MCF 10A (cell line): ENCODE data around the gene SPOCK1. TPM values are rescaled to one million over a fixed set of nuclear protein-coding genes. Genes with fewer than 3 reads are reported as not detected.

ENCODE experiments used
- BruUV-seq: library from RNA; stranded (reverse); fragments of 400-500 nt; replicated peaks from 2 replicates; lab custom pipeline; 2021; lab: Mats Ljungman, UMichigan
- CTCF ChIA-PET: fragments of 300-600 bp; sonication (Branson Sonifier 250); formaldehyde crosslinking; extraction: SDS; loops from one replicate; lab custom pipeline; 2021; ENCODE audit warnings: antibody characterized with exemption, inconsistent platforms; lab: Yijun Ruan, JAX
- POLR2A ChIA-PET: fragments of 300-600, 350-650 bp; sonication (Branson Sonifier 250); formaldehyde crosslinking; extraction: SDS; loops from one replicate; lab custom pipeline; 2020; ENCODE audit warnings: antibody characterized with exemption, inconsistent platforms; lab: Yijun Ruan, JAX
- DNase-seq: peaks from one replicate; pipeline ENCODE4 v3.0.0-alpha.2; 2018; ENCODE audit not compliant: unreplicated experiment
- H3K27ac Mint-ChIP-seq: one replicate; pipeline ENCODE4 v1.8.0; 2022; ENCODE audit warnings: mild to moderate bottlenecking, low read depth, mixed read lengths; ENCODE audit not compliant: unreplicated experiment
- H3K27me3 Mint-ChIP-seq: one replicate; pipeline ENCODE4 v1.8.0; 2022; ENCODE audit warnings: mixed read lengths; ENCODE audit not compliant: insufficient read depth, unreplicated experiment
- H3K36me3 Mint-ChIP-seq: one replicate; pipeline ENCODE4 v1.8.0; 2022; ENCODE audit warnings: mild to moderate bottlenecking, moderate library complexity, mixed read lengths; ENCODE audit not compliant: insufficient read depth, unreplicated experiment
- H3K4me1 Mint-ChIP-seq: one replicate; pipeline ENCODE4 v1.8.0; 2022; ENCODE audit warnings: mixed read lengths; ENCODE audit not compliant: insufficient read depth, unreplicated experiment
- H3K4me3 Mint-ChIP-seq: one replicate; pipeline ENCODE4 v1.8.0; 2022; ENCODE audit warnings: mild to moderate bottlenecking, moderate library complexity, mixed read lengths; ENCODE audit not compliant: unreplicated experiment
- H3K9me3 Mint-ChIP-seq: one replicate; pipeline ENCODE4 v1.8.0; 2022; ENCODE audit warnings: mixed read lengths; ENCODE audit not compliant: unreplicated experiment
- CTCF ChIP-seq: fragments of 200-600 bp; IDR thresholded peaks from one replicate; pipeline ENCODE4 v1.8.0; 2022; ENCODE audit warnings: antibody characterized with exemption, mild to moderate bottlenecking; ENCODE audit not compliant: unreplicated experiment
- intact Hi-C: fragments of 100-400 bp; cut with micrococcal nuclease; formaldehyde crosslinking; loops from 2 replicates; pipeline ENCODE4 v1.14.1; 2022
- total RNA-seq: library from RNA; stranded (reverse); gene quantifications from 2 replicates; pipeline ENCODE4 v1.2.3, GENCODE V29; 2022

Gene SPOCK1
- total RNA-seq, 1 experiment from 2014 or later: 34.3 TPM

DNA sequence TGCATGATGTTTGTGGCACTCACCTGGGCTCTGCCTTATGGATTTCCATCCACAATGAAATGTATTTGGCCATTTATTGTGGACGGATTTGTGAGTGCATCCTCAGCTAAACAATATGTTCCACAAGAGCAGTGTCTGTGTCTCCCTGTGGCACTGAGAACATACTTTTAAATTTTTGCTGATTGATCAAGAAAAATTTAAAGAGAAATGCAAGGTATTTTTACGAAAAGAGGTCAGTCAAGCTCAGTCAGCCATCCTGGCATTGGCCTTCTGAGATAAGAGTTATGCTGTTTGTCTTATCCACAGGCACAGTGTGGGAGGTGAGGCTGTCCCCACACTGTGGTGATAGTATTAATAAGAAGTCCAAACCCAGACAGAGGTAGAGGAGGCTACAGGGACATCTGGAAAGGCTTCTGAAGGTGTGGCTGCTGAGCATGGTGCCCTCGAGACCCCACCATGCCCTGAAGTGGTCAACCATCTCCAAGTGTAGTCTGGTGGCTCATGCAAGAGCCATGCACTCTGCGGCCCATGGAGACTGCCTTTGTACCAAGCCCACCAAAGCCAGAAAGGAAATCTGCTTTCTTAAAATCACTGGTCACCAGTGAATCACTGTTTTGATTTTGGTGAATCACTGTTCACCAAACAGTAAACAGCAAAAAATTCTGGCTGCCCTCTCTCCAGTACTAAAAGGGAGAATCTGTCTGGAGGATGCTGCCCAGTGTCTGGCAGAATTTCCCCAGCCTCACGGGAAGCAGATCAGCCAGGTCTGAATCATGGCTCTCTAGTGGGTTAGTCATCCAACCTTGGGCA is 28.8 kb downstream of the SPOCK1 start:
- CTCF ChIA-PET: interaction anchor here (0.6 to 4.0 kb wide), 5 partner anchors 143 to 632 kb away, joined by 3 to 22 read pairs (median 3); no protein-coding TSS in a partner anchor
- TF ChIP-seq CTCF: no peak
- H3K4me1 Mint-ChIP-seq: peaks cover 26% of the 10 kb centered on the region

DNA sequence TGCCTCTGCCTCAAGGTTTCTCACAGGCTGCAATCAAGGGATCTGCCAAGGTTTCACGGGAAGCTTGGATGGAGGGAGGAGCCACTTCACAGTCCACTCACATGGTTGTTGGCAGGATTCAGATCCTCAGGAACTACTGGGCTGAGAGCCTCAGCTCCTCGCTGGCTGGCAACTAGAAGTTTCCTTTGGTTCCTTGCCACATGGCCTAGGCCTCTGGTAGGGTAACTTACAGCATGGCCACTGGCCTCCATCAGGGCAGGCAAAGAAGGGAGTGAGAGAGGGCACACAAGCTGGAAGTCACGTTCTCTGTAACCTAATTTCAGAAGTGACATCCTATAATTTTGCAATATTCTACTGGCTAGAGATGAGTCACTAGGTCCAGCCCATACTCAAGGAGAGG is 32.2 kb downstream of the SPOCK1 start:
- intact Hi-C loops: no loop called here
- CTCF ChIA-PET: interaction anchor here (1.4 to 2.0 kb wide), 3 partner anchors 25 to 147 kb away, joined by 7 to 10 read pairs (median 7); no protein-coding TSS in a partner anchor

More for the DNA sequence above, 28.8 kb downstream of the SPOCK1 start:
- no peaks in the 10 kb centered on the region for H3K27me3 Mint-ChIP-seq
- peak; percentile 97 for DNase-seq
- H3K4me3 Mint-ChIP-seq: no peak overlapping the region
- BruUV-seq: no TSS peak
- H3K27ac Mint-ChIP-seq: peak overlapping the region; percentile 69
- H3K9me3 Mint-ChIP-seq: no peaks in the 10 kb centered on the region
- H3K36me3 Mint-ChIP-seq: no peaks in the 10 kb centered on the region
- intact Hi-C loops: no loop called here
- POLR2A ChIA-PET: no interaction called here

GRCh38 chr5:137465930-137466329 is 33.2 kb downstream of the SPOCK1 start:
- Mint-ChIP-seq H3K9me3 (no peaks in the 10 kb centered on the region), H3K36me3 (no peaks in the 10 kb centered on the region), H3K27ac (no peak overlapping the region), H3K27me3 (no peaks in the 10 kb centered on the region), H3K4me3 (no peak overlapping the region), H3K4me1 (peaks cover 23% of the 10 kb centered on the region)
- TF ChIP-seq CTCF: no peak
- intact Hi-C loops: no loop called here
- no TSS peak for BruUV-seq
- ChIA-PET POLR2A (no interaction called here), CTCF (interaction anchor here (0.8 to 2.0 kb wide), 5 partner anchors 26 to 156 kb away, joined by 3 to 10 read pairs (median 7); partner anchors contain the start of gene SPOCK1)
- no peak for DNase-seq

More for the DNA sequence above, 32.2 kb downstream of the SPOCK1 start:
- DNase-seq: peak; percentile 49
- no peaks in the 10 kb centered on the region for H3K36me3 Mint-ChIP-seq
- H3K9me3 Mint-ChIP-seq: no peaks in the 10 kb centered on the region
- BruUV-seq: no TSS peak
- no peak for TF ChIP-seq CTCF
- POLR2A ChIA-PET: no interaction called here
- no peak overlapping the region for H3K27ac Mint-ChIP-seq
- no peaks in the 10 kb centered on the region for H3K27me3 Mint-ChIP-seq
- no peak overlapping the region for H3K4me3 Mint-ChIP-seq
- peaks cover 33% of the 10 kb centered on the region for H3K4me1 Mint-ChIP-seq

DNA sequence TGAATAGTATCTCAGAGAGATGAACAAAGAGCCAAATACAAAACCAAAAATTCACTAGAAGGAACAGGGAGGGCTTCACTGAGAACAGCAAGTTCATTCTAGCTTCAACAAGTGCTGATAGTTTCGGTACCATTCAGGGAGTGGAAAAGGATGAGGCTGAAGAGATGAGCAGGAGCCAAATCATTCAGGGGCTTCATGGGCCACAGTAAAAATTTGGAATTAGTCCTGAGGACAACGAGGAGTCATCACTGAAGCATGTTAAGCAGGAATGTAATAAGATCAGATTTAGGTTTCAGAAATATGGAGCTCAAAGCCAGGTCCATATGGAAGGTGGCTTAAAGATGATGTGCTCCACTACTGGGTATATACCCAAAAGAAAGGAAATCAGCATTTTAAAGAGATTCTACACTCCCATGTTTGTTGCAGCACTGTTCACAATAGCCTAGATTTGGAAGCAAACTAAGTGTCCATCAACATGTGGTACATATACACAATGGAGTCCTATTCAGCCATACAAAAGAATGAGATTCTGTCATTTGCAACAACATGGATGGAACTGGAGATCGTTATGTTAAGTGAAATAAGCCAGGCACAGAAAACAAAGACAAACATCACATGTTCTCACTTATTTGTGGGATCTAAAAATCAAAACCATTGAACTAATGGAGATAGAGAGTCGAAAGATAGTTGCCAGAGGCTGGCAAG is 36.2 kb downstream of the SPOCK1 start:
- no peak for DNase-seq
- intact Hi-C loops: no loop called here
- H3K27me3 Mint-ChIP-seq: no peaks in the 10 kb centered on the region
- no TSS peak for BruUV-seq
- no peak overlapping the region for H3K27ac Mint-ChIP-seq
- H3K4me1 Mint-ChIP-seq: peaks cover 10% of the 10 kb centered on the region
- no peaks in the 10 kb centered on the region for H3K36me3 Mint-ChIP-seq
- no peak for TF ChIP-seq CTCF
- no peak overlapping the region for H3K4me3 Mint-ChIP-seq
- POLR2A ChIA-PET: no interaction called here
- CTCF ChIA-PET: interaction anchor here (0.7 to 1.9 kb wide), 3 partner anchors 36 to 1227 kb away, joined by 3 to 6 read pairs (median 4); partner anchors contain the start of gene SPOCK1
- H3K9me3 Mint-ChIP-seq: no peaks in the 10 kb centered on the region
